Embryonic facial prominence (tissue), 1 donor: ENCODE results near the gene APBB1IP.

Experiments
- DNase-seq: peaks from one replicate; pipeline ENCODE4 v3.0.0-alpha.2; 2016; ENCODE audit errors: extremely low spot score

Gene APBB1IP

DNA sequence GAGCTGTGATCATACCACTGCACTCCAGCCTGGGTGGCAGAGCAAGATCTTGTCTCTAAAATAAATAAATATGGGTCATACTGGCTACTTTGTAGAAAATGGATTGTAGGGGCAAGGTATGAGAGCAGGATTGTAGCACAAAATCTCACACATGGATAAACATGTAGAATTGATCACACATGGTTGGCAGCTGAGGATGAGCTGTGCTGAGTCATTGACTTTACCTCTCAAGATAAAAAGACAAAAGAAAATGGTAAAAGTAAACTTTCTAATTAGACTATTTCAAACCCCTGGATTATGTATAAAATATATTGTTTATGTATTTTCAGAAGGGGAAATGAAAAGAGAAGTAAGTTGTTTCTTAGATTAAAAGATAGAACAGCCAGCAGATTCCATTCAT is 69.3 kb downstream of the APBB1IP start:
- DNase-seq: no peak

DNA sequence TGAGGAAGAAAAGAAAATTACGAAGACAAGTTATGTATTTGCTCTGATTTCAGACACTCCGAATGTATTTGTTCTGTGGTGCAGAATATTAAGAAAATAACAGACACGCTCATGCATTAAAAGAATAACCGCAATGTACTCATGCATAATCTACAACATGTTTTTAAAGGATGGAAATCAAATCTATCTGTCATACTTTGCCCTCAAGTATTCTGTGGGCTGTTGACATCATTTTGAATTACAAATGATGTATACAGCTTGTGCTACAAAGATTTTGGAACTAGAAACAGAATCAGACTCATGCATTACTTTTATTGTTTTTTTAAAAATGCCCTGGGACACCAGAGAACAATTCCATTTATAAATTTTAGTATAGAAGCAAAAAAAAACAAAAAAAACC is 69.9 kb downstream of the APBB1IP start:
- DNase-seq: no peak

GRCh38 chr10:26509307-26509706 is 71.2 kb downstream of the APBB1IP start:
- DNase-seq: no peak

GRCh38 chr10:26513101-26513500 is 75.0 kb downstream of the APBB1IP start:
- DNase-seq: no peak

DNA sequence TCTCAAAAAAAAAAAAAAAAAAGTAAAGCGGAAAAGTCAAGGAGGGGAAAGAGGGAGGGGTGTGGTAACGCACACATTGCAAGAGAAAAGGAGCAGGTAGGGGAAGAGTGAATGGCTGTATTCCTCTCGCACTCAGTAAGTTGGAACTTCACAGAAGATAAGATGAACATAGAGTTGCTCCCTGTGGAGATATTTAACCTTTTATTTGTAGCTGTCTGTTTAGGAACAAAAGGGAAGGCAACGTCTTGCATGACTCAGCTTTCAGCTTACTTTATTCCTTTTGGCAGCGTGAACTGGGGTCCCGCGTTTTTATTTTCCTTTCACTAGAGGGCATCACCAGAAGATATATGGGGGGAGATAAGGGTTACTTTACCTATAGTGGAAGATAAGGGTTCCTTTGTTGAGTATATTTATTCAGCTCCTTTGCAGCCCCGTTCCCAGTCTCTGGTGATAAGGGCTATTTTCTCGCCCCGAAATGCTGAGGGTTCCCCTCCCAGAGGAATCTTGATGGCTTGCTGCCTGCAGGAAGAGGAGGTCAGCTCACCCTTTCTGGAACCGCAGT is 78.5 kb downstream of the APBB1IP start:
- no peak for DNase-seq

DNA sequence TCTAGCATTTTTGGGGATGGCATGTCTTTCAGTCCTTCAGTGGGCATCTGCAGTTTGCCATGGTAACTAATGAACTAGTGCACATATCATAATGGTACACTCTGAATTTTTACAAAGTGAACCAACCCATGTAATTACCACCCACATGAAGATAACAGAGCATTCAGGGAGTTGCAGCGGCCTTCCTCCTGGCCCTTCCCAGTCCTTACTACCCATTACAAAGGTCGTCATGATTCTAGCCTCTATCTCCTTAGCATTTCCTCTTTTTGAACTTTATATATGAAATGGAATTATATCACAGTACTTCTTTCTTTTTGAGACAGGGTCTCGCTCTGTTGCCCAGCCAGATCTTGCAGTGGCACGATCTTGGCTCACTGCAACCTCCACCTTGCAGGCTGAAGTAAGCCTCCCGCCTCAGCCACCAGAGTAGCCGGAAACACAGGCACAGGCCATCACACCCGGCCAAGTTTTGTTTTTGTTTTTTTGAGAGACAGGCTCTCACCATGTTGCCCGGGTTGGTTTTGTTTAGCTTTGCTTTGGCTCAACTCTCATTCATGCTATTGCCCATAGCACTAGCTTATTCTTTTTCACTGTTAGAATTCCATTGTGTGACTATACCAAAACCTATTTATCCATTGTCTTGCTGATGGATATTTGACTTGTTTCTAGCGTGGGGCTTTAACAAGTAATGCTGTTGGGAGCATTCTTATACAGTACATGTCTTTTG is 79.2 kb downstream of the APBB1IP start:
- DNase-seq: no peak

- DNase-seq: no peak
Measured at GRCh38 chr10:26519803-26520202, 81.7 kb downstream of the APBB1IP start.

DNA sequence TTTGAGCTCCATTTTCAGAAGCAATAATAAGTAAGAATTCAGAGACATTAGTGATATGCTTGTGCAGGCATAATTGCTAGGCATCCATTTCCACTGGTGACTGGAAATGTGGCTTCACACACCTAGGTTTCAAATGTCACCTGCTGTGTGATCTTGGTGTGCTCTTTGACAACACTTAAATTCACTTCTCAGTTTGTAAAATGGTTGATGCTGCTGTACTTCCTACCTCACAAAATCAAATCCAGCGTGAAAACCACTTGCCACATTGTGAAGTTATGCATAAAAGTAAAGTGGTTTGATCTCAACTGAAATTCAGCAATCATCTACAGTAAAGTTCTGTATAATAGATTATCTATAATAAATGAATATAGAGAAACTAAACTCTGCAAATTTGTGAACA is 82.4 kb downstream of the APBB1IP start:
- no peak for DNase-seq

DNA sequence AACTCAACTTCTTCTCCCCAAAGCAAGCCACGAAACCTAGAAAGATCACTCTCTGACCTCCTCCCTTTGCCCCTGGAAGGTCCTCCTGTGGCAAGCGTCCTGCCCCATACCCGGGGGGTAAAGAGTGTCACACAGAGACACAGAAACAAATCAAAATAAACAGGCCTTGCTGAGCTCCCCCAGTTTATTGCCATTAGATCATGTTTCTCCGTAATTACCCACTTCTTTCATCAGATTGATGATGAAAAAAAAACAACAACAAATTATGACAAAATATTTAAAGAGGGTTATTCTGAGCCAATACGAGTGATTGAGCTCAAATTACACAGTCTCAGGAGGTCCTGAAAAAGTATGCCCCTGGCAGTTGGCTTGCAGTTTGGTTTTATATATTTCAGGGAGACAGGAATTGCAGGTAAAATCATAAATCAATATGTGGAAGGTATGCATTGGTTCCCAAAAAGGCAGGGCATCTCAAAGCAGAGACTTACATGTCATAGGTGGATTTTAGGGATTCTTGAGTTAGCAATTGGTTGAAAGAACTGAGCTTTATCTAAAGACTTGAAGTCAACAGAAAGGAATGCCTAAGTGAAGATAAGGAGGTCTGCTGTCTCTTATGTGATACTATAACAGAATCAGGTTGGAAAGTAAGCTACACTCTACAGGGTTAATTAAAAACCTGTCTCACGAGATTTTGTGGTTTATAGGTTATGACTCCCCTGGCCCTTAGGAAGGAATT is 86.2 kb downstream of the APBB1IP start:
- DNase-seq: no peak

DNA sequence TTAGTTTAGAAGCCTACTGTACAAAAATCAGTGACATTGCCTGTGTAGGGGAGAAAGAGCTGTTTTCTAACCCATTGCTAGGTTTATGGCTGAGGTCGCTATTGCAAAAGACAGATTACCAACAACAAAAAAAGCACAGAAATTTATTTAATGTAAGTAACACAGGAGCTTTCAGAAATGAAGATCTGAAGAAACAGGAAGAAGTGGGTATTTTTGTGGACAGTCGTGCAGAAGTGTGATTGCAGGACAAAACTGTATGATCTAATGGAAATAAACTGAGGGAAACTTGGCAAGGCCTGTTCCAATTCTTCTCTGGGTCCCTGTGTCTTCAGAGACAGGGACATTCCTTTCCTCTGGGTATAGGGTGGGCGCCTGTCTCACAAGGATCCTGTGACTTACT is 87.4 kb downstream of the APBB1IP start:
- no peak for DNase-seq

- DNase-seq: no peak
Measured at GRCh38 chr10:26527018-26527417, 88.9 kb downstream of the APBB1IP start.

- DNase-seq: no peak
Measured at GRCh38 chr10:26528048-26528447, 89.9 kb downstream of the APBB1IP start.

DNA sequence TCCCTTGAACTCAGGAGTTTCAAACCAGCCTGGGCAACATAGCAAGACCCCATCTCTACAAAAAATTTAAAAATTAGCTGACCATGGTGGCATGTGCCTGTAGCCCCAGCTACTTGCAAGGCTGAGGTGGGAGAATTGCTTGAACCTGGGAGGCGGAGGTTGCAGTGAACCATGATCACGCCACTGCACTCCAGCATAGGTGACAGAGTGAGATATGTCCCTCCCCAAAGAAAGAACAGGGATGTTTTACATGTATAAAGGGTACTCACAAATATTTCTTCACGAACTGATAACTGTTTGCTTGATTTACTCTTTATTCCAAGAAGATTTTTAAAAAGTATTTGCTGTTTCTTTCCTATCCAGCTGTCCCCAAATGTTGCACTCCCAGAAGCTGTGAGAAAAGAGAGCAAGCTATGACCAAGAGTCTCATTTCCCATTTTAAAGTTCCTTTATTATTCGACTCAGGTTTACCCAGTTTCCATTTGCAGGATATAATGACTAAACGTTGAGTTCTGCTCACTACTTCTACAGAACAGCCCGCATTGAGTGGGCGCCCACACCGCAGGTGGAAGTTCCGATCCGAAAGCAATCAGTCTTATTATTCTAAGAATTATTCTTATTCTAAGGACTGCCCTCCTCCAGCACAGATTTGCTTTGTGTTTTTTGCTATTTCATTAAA is 90.7 kb downstream of the APBB1IP start:
- DNase-seq: no peak

DNA sequence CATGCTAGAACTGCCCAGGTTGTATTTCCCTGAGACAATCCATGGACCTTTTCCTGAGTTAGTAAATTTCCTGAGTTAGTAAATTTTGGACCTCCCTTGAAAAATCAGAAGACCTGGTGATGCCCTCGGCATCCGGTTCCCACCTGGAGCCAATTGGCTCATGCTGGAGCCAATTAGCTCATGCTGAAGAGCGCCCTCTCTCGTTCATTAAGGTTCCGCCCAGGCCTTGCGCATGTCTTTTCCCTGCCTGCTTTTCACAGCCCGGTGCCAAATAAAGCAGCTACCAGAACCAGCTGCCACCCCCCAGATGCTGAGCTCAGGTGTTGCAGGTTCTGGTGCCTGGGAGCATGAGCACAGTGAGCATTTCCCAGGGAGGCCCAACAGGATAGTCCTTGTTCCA is 96.2 kb downstream of the APBB1IP start:
- DNase-seq: no peak

- DNase-seq: no peak
Measured at GRCh38 chr10:26540601-26541000, 102.5 kb downstream of the APBB1IP start.

GRCh38 chr10:26543567-26544306 is 105.6 kb downstream of the APBB1IP start:
- DNase-seq: no peak

DNA sequence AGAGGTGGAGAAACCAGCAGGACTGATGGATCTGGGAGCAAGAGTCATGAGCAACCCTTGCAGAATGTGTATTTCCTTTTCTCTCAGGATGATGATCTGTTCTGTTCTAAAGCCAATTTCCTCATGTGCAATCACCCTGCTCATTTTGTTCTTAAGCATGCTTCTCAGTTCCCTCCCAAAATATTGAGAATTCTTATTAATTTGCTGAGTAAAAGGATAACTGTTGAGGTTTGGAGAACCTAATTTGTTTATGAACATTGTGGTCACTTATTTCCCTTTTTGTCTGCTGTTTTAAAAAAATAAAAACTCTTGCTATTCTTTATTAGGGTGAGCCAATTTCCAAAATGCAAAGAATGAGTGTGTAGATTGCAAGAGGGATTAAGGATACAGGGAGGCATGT is 106.8 kb downstream of the APBB1IP start:
- DNase-seq: no peak

- DNase-seq: no peak
Measured at GRCh38 chr10:26550774-26551526, 112.8 kb downstream of the APBB1IP start.

DNA sequence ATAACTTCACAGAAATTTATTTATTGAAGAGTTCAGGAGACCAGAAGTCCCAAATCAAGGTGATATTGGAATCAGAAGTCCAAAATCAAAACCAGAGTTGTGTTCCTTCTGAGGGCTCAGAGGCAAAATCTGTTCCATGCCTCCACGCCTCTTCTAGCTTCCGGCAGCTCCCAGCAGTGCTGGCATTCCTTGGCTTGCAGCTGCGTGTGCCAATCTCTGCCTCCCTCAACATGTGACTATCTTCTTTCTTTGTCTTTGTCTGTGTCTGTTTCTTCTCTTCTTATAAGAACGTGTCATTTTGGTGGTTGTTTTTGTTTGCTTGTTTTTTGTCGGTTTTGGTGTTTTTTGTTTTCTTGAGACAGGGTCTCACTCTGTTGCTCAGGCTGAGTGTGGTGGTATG is 116.1 kb downstream of the APBB1IP start:
- DNase-seq: no peak

GRCh38 chr10:26555719-26556368 is 117.7 kb downstream of the APBB1IP start:
- DNase-seq: no peak
